GM12891 (cell line): ENCODE measurements around the gene RAB28.

Source experiments
- POLR2A ChIP-seq: IDR thresholded peaks from 2 replicates; pipeline ENCODE4 v1.6.1; 2011; ENCODE audit warnings: low read depth, low read length, control low read depth
- POLR2AphosphoS5 ChIP-seq: IDR thresholded peaks from 2 replicates; pipeline ENCODE4 v1.6.1; 2011; ENCODE audit warnings: low read depth, low read length, control low read depth
- POU2F2 ChIP-seq: IDR thresholded peaks from 2 replicates; pipeline ENCODE4 v1.6.1; 2011; ENCODE audit warnings: low read depth, mild to moderate bottlenecking, control low read depth, low read length, moderate library complexity
- SPI1 ChIP-seq: IDR thresholded peaks from 2 replicates; pipeline ENCODE4 v1.6.1; 2011; ENCODE audit warnings: low read depth, low read length, control low read depth
- TAF1 ChIP-seq: IDR thresholded peaks from 2 replicates; pipeline ENCODE4 v1.6.1; 2011; ENCODE audit warnings: low read depth, low read length, control low read depth

DNA sequence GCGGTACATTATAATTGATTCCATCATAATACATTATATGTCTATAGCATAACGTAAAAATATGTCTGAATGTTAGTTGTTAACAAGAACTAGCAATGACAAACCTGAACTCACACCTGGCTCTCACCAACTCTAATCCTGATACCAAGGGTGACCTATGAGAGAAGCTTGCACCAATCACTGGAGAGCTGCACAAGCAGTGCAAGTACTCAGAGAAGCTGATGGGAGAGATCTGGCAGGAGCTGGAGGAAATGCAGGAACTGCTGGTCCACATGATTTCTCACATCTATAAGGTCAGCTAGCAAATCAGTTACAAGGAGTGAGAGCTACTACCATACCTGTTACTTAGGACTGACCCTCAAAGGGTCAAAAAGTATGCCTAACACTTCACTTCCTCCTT is 74.8 kb downstream of the RAB28 start:
- TF ChIP-seq POLR2AphosphoS5 (no peak), POLR2A (no peak), SPI1 (no peak), TAF1 (no peak), POU2F2 (no peak)
